ENCODE measurements around the gene ZMYM3.
"Not testable (repeated sequence)": the region's sequence is repeated elsewhere in the genome, so short reads cannot be mapped to it uniquely, and the experiment has no call there.

Gene ZMYM3

DNA sequence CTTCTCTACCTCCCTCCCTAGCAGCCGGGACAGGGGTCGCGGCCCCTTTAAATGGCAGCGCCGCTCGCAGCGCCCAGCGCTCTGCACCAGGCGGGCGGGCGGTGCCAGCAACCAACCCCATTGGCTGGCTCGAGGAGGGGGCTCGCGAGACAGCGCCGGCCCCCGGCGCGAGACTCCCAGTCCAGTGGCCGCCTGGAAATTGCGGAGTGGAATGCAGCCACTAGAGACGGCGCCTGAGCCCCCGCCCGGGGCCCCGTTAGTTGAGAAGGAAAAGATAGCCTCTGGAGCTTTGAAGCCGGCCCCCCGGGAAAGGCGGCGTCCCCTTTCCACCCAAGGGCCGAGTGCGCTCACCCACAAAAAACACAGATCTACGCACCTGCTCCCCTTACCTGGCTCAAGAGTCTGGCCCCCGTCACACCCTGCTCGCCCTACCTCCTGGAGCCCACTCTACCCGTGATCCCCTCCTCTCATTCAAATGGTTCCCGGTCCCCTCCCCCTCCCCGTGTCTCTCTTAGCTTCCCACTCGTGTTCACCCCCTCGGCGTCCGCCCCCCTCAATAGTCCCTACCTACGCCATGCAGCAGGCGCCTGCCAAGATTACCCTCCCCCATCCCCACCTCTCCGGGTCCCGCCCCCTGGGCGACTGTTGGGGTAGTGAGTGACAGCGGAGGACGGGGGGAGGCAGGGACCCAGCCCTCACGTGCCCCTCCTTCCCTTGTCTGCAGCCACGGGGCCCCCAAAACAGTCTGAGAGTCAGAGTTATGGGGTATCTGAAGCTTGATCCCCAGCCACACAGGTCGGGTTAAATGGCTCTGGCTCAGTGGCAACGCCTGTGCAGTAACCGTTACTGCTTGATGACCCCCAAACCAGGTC lies at the start of gene ZMYM3:
ZMYM3 (minus strand) TSS at position 49 of the 872 bp plus-strand sequence. CDS start 885 bp downstream, outside the sequence.
- peaks cover 6% of the 10 kb centered on the region; the same call in 1 of the 2 replicates for H3K36me3 ChIP-seq
- H3K27me3 ChIP-seq (ENCODE audit: insufficient read depth, low read depth, severe bottlenecking), result peaks cover 11% of the 10 kb centered on the region
- peak; percentile 86 for DNase-seq
- TF ChIP-seq, protein P1, sequence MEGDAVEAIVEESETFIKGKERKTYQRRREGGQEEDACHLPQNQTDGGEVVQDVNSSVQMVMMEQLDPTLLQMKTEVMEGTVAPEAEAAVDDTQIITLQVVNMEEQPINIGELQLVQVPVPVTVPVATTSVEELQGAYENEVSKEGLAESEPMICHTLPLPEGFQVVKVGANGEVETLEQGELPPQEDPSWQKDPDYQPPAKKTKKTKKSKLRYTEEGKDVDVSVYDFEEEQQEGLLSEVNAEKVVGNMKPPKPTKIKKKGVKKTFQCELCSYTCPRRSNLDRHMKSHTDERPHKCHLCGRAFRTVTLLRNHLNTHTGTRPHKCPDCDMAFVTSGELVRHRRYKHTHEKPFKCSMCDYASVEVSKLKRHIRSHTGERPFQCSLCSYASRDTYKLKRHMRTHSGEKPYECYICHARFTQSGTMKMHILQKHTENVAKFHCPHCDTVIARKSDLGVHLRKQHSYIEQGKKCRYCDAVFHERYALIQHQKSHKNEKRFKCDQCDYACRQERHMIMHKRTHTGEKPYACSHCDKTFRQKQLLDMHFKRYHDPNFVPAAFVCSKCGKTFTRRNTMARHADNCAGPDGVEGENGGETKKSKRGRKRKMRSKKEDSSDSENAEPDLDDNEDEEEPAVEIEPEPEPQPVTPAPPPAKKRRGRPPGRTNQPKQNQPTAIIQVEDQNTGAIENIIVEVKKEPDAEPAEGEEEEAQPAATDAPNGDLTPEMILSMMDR (IDR thresholded peaks at IDR 0.05; ENCODE audit: low read depth, low read length), result no peak
- no peaks in the 10 kb centered on the region for H3K9me3 ChIP-seq (ENCODE audit: severe bottlenecking)
- peak within 1 kb of the TSS; percentile 80 for H3K4me3 ChIP-seq (ENCODE audit: low read depth, low read length)
- peak within 1 kb of the TSS; percentile 83 for H3K27ac ChIP-seq

DNA sequence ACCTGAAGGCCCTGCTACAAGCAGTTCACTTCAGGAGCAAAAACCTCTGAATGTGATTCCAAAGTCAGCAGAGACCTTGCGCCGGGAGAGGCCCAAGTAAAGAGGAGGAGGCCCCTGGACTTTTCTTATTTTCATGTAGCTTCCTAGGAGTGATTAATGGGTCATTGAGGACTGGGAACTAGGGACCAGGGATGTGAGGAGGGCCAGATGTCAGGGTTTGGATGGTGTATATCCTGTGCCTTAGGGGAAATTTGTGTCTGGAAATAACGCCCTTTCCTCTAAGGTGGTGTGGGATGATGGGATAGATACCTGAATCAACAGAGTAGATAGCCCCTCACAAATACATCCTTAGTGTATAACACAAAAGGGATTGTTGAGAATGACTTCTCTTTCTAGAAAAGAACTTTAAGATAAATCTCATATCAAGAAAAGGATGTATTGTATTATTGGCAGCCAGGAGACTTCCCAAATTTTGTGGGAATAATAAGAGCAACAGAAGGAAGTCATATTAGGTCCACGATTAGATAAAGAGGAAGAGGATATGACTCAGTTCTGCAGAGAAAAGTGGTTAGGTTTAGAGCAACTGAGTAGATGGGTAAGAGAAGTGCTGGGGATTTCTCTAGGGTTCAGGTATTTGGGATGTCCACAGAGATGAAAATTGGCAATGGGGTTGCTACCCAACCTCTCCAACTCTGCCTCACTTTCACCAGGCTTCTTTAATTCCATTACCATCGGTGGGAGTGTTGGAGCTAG lies 48.7 kb upstream of the ZMYM3 start:
- Histone ChIP-seq H3K27ac (peak overlapping the region; percentile 74), H3K4me3 (ENCODE audit: low read depth, low read length) (no peak overlapping the region; the same call in 1 of the 2 replicates), H3K27me3 (ENCODE audit: insufficient read depth, low read depth, severe bottlenecking) (peaks cover 7% of the 10 kb centered on the region), H3K36me3 (peaks cover 24% of the 10 kb centered on the region), H3K9me3 (ENCODE audit: severe bottlenecking) (no peaks in the 10 kb centered on the region)
- TF ChIP-seq, protein P1 (IDR thresholded peaks at IDR 0.05; ENCODE audit: low read depth, low read length), result no peak
- DNase-seq, result no peak

DNA sequence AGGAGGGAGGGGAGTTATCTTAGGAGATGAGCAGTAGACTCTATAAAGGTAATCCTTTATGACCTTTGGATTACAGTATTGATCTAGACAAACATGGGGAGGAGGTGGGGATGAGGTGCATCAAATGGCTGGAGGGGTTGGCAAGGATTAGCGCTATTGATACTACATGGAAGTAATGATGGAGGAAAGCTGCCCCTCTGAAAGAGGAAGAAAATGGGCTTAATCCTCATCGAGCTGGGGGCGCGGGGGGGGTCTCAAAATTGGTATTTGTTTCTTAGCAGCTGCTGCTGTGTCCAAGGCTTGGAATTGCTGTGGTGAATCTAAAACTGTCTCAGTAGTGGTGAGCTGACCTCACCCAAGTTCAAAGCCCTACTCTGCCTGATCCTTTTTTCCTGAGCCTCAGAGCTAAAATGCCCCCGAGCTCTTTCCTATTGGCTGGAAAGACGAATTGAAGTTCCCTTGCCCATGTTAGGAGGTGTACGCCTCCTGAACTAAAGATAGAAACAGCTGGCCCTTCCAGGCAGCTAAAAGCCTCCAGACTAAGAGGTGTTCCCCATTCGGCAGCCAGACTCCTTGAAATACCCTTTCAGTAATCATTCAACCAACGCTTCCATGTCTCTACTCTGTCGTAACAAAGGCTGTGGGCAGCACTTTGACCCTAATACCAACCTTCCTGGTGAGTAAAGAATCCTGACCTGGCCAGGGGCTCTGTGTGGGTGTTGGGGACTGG lies 47.4 kb upstream of the ZMYM3 start, which contains the start of gene ITGB1BP2:
ITGB1BP2 (plus strand) TSS at position 556 of the 730 bp plus-strand sequence; CDS start at position 613, 57 bp downstream.
- DNase-seq, result peak; percentile 72
- Histone ChIP-seq H3K36me3 (peaks cover 37% of the 10 kb centered on the region), H3K4me3 (ENCODE audit: low read depth, low read length) (no peak within 1 kb of the TSS; the same call in 1 of the 2 replicates), H3K9me3 (ENCODE audit: severe bottlenecking) (no peaks in the 10 kb centered on the region), H3K27ac (peak within 1 kb of the TSS; percentile 74), H3K27me3 (ENCODE audit: insufficient read depth, low read depth, severe bottlenecking) (peaks cover 13% of the 10 kb centered on the region)
- TF ChIP-seq, protein P1 (IDR thresholded peaks at IDR 0.05; ENCODE audit: low read depth, low read length), result no peak

DNA sequence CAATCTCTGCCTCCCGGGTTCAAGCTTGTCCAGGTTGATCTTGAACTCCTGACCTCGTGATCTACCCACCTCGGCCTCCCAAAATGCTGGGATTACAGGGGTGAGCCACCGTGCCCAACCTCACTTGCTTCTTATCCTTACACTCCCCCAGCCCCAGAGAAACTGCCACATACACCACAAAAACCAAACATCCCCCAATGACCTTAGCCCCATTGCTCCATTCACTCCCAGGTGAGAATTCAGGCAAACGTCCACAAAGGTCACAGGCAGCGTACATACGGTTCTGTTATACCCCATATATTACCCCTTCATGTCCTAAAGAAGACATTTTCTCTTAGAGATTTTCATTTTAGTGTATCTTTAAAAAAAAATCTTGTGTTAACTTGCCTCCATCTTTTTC lies 46.6 kb upstream of the ZMYM3 start:
- not testable (repeated sequence) for H3K9me3 ChIP-seq (ENCODE audit: severe bottlenecking); DNase-seq; H3K4me3 ChIP-seq (ENCODE audit: low read depth, low read length); H3K27ac ChIP-seq
- H3K27me3 ChIP-seq (ENCODE audit: insufficient read depth, low read depth, severe bottlenecking), result peaks cover 14% of the 10 kb centered on the region
- H3K36me3 ChIP-seq, result peaks cover 44% of the 10 kb centered on the region

GRCh38 chrX:71300064-71300463 lies 46.1 kb upstream of the ZMYM3 start:
- H3K36me3 ChIP-seq, result peaks cover 49% of the 10 kb centered on the region
- H3K9me3 ChIP-seq (ENCODE audit: severe bottlenecking); H3K27ac ChIP-seq; H3K4me3 ChIP-seq (ENCODE audit: low read depth, low read length): not testable (repeated sequence)
- peaks cover 14% of the 10 kb centered on the region for H3K27me3 ChIP-seq (ENCODE audit: insufficient read depth, low read depth, severe bottlenecking)
- peak; percentile 14 for DNase-seq

DNA sequence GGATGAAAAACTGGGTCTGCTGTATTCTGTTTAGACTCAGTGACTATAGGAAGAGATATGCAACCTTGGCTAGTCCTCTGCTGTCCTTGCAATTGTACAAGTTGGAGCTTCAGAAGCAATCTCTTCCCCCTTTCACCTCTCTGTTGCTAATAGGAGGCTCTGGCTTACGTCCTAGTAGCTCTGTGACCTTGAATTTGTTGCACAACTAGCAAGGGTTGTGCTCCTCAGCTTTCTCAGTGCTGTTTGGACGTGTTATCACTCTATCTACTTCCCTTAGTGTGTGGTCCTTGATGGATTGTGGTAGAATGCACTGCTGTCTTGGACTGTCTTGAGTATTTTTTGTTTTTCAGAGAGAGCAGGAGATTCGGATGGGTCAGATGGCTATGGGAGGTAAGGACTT lies 44.2 kb upstream of the ZMYM3 start:
- TF ChIP-seq, protein P1 (IDR thresholded peaks at IDR 0.05; ENCODE audit: low read depth, low read length), result no peak
- Histone ChIP-seq H3K9me3 (ENCODE audit: severe bottlenecking) (no peaks in the 10 kb centered on the region), H3K36me3 (peaks cover 68% of the 10 kb centered on the region), H3K27me3 (ENCODE audit: insufficient read depth, low read depth, severe bottlenecking) (peaks cover 19% of the 10 kb centered on the region), H3K4me3 (ENCODE audit: low read depth, low read length) (no peak overlapping the region), H3K27ac (no peak overlapping the region)
- no peak for DNase-seq
